Testis (tissue), 2 donors: Measurements from ENCODE around the gene MUC2.

ENCODE experiments used
- CTCF ChIP-seq, 3 experiments: fragments of 450-650 bp in 2 of 3; fragments of 200-600 bp in 1 of 3; sonication (generic) in 1 of 3; IDR thresholded peaks; one replicate each; pipeline ENCODE4 v1.5.1; 2016 to 2019; ENCODE audit warnings: antibody characterized with exemption in 3 of 3, mild to moderate bottlenecking in 2 of 3, moderate library complexity in 1 of 3
- POLR2A ChIP-seq: fragments of 450-650 bp; IDR thresholded peaks from one replicate; pipeline ENCODE4 v1.6.1; 2017; ENCODE audit warnings: antibody characterized with exemption, mild to moderate bottlenecking, moderate library complexity

- TF ChIP-seq POLR2A (no peak), CTCF (IDR thresholded peaks at IDR 0.05) (no peak)
Observed at GRCh38 chr11:1077417-1078119, 2.9 kb downstream of the MUC2 start.
